Measurements from ENCODE around the gene MRPS34.

Gene MRPS34

DNA sequence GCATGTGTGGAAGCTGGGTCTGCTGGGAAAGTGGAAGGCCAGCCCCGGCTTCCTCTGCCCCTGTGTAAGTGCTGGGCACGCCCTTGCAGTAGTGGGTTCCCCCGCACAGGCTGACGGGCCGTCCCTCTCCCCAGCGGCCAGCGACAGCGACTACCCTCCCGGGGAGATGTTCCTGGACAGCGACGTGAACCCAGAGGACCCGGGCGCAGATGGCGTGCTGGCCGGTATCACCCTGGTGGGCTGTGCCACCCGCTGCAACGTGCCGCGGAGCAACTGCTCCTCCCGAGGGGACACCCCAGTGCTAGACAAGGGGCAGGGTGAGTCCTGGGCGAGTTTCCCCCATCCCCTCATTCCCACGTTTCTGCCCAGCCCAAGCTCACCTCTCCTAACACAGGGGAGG lies 7.1 kb downstream of the MRPS34 start:
- DNase-seq (ENCODE audit: low read depth), result no peak
- no peak overlapping the region for H3K4me3 ChIP-seq (replicated peaks; ENCODE audit: low read depth, low read length)
- TF ChIP-seq, protein P1, sequence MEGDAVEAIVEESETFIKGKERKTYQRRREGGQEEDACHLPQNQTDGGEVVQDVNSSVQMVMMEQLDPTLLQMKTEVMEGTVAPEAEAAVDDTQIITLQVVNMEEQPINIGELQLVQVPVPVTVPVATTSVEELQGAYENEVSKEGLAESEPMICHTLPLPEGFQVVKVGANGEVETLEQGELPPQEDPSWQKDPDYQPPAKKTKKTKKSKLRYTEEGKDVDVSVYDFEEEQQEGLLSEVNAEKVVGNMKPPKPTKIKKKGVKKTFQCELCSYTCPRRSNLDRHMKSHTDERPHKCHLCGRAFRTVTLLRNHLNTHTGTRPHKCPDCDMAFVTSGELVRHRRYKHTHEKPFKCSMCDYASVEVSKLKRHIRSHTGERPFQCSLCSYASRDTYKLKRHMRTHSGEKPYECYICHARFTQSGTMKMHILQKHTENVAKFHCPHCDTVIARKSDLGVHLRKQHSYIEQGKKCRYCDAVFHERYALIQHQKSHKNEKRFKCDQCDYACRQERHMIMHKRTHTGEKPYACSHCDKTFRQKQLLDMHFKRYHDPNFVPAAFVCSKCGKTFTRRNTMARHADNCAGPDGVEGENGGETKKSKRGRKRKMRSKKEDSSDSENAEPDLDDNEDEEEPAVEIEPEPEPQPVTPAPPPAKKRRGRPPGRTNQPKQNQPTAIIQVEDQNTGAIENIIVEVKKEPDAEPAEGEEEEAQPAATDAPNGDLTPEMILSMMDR (IDR thresholded peaks at IDR 0.05; ENCODE audit: low read length, missing control alignments), result no peak

DNA sequence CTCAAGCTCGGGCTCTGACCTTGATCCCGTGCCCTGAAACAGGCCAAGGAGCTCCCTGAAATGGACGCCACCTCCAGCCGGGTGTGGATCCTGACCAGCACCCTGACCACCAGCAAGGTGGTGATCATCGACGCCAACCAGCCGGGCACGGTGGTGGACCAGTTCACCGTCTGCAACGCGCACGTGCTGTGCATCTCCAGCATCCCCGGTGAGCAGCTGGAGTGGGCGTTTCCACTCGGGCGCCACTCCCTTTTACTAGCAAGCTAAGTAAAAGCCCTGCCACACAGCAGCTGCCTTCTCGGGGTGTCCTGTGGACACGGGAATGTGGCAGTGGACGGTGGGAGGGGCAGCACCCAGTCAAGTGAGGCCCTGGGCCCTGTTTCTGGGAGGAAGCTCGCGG lies 8.0 kb downstream of the MRPS34 start:
- DNase-seq (ENCODE audit: low read depth), result no peak
- H3K4me3 ChIP-seq (replicated peaks; ENCODE audit: low read depth, low read length), result no peak overlapping the region
- TF ChIP-seq, protein P1 (IDR thresholded peaks at IDR 0.05; ENCODE audit: low read length, missing control alignments), result no peak

DNA sequence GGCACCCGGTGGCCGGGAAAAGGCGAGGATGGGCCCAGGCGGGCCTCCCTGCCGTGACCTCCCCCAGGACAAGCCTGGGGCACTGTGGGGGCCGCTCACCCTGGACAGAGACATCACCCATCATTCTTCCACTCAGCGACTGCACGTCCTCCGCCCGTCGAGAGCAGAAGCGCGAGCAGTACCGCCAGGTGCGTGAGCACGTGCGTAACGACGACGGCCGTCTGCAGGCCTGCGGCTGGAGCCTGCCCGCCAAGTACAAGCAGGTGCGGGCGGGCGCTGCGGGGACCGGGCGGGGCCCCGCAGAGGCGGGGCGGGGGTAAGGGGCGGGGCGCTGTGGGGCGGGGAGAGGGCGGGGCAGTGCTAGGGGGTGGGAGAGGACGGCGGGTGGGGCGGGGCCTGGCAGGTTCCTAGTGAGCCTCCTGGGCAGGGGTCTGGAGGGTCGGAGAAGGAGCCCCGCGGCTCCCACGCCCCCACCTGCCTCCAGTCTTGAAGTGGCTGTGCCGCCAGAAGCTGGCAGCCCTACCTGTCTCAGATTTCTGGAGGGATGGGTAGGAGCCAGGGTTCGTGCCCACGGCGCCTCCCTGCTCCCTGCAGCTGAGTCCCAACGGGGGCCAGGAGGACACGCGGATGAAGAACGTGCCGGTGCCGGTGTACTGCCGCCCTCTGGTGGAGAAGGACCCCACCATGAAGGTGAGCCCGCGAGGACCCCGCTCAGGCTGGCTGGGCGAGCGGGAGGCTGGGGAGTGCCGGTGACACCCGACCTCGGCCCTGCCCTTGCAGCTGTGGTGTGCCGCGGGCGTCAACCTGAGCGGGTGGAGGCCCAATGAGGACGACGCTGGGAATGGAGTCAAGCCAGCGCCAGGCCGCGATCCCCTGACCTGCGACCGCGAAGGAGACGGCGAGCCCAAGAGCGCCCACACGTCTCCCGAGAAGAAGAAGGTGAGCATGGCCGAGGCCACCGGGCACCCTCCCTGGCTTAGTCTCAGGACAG lies 9.1 kb downstream of the MRPS34 start:
- TF ChIP-seq, protein P1 (IDR thresholded peaks at IDR 0.05; ENCODE audit: low read length, missing control alignments), result peak; percentile 29
- no peak for DNase-seq (ENCODE audit: low read depth)
- no peak overlapping the region for H3K4me3 ChIP-seq (replicated peaks; ENCODE audit: low read depth, low read length)

DNA sequence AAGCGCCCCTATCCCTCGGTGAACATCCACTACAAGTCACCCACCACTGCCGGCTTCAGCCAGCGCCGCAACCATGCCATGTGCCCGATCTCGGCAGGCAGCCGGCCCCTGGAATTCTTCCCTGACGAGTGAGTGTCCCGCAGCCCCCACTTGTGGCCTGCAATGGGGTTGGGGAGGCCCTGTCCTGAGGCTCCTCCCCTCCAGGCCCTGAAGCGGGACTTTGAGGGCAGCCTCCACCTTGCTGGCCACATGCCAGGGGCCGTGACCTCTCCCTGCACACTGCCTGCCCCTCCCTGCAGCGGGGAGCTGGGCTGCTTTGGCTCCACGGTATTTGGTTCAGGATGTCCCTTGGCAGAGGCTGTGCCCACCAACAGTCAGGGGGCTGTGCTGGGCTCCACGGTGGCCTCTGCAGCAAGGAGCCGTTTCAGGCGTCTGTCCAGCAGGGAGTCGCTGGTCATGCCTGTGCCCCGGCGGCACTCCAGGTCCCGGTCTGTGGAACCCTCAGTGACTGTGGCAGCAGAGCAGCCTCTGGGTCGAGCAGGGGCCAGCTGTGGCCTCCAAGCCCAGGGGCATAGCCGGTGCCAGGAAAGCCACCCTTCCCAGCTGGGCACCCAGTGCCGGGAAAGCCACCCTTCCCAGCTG lies 9.9 kb downstream of the MRPS34 start:
- TF ChIP-seq, protein P1 (IDR thresholded peaks at IDR 0.05; ENCODE audit: low read length, missing control alignments), result no peak
- no peak for DNase-seq (ENCODE audit: low read depth)

GRCh38 chr16:1762196-1762878 lies 10.6 kb downstream of the MRPS34 start:
- TF ChIP-seq, protein P1 (IDR thresholded peaks at IDR 0.05; ENCODE audit: low read length, missing control alignments), result no peak
- no peak for DNase-seq (ENCODE audit: low read depth)
- no peak overlapping the region for H3K4me3 ChIP-seq (replicated peaks; ENCODE audit: low read depth, low read length)

More for the DNA sequence above, 9.9 kb downstream of the MRPS34 start:
- no peak overlapping the region for H3K4me3 ChIP-seq (replicated peaks; ENCODE audit: low read depth, low read length)

GRCh38 chr16:1761751-1762150 lies 11.2 kb downstream of the MRPS34 start:
- DNase-seq (ENCODE audit: low read depth), result no peak
- TF ChIP-seq, protein P1 (IDR thresholded peaks at IDR 0.05; ENCODE audit: low read length, missing control alignments), result no peak
- H3K4me3 ChIP-seq (replicated peaks; ENCODE audit: low read depth, low read length), result no peak overlapping the region
